Esophagus muscularis mucosa (tissue), 4 donors: ENCODE data around the gene PAQR9.

Source experiments
- EP300 ChIP-seq: sonication (generic); formaldehyde crosslinking; IDR thresholded peaks from one replicate; pipeline ENCODE4 v1.6.1; 2017; ENCODE audit warnings: antibody characterized with exemption
- POLR2A ChIP-seq: fragments of 450-650 bp; IDR thresholded peaks from one replicate; pipeline ENCODE4 v1.6.1; 2017; ENCODE audit warnings: antibody characterized with exemption, moderate library complexity, mild to moderate bottlenecking, low read depth
- TF ChIP-seq, protein P1 (sequence below), 3 experiments: fragments of 200-600 bp in 2 of 3; fragments of 450-650 bp in 1 of 3; sonication (generic) in 2 of 3; IDR thresholded peaks; one replicate each; pipeline ENCODE4 v1.5.1; 2017 to 2019; ENCODE audit warnings: antibody characterized with exemption in 3 of 3, mild to moderate bottlenecking in 2 of 3, moderate library complexity in 1 of 3

- TF ChIP-seq EP300 (no peak), POLR2A (no peak)
- TF ChIP-seq, protein P1, sequence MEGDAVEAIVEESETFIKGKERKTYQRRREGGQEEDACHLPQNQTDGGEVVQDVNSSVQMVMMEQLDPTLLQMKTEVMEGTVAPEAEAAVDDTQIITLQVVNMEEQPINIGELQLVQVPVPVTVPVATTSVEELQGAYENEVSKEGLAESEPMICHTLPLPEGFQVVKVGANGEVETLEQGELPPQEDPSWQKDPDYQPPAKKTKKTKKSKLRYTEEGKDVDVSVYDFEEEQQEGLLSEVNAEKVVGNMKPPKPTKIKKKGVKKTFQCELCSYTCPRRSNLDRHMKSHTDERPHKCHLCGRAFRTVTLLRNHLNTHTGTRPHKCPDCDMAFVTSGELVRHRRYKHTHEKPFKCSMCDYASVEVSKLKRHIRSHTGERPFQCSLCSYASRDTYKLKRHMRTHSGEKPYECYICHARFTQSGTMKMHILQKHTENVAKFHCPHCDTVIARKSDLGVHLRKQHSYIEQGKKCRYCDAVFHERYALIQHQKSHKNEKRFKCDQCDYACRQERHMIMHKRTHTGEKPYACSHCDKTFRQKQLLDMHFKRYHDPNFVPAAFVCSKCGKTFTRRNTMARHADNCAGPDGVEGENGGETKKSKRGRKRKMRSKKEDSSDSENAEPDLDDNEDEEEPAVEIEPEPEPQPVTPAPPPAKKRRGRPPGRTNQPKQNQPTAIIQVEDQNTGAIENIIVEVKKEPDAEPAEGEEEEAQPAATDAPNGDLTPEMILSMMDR (IDR thresholded peaks at IDR 0.05) = no peak
Observed at GRCh38 chr3:142987707-142988106, 24.2 kb upstream of the PAQR9 start.
